B cell (primary cell): ENCODE data around the gene SLF2. TPM values are rescaled to one million over a fixed set of nuclear protein-coding genes. Genes with fewer than 3 reads are reported as not detected.

ENCODE experiments used
- ATAC-seq: fragments of 200-7000 bp; cut with Tn5 transposase; one replicate; pipeline ENCODE4 v1.10.0; 2021; ENCODE audit warnings: low read depth, mild to moderate bottlenecking, moderate number of reproducible peaks, moderate library complexity
- CTCF ChIA-PET: fragments of 350-600 bp; sonication (Branson Sonifier 250); formaldehyde crosslinking; loops from one replicate; lab custom pipeline; 2021; ENCODE audit warnings: antibody characterized with exemption, inconsistent platforms; lab: Charles Lee
- POLR2A ChIA-PET: fragments of 350-600 bp; sonication (Branson Sonifier 250); formaldehyde crosslinking; loops from one replicate; lab custom pipeline; 2021; ENCODE audit warnings: antibody characterized with exemption; lab: Charles Lee
- DNase-seq: peaks from one replicate; pipeline ENCODE4 v3.0.0; 2013
- H2AFZ ChIP-seq: 2 replicates; pipeline ENCODE4 v1.6.1; 2012; ENCODE audit warnings: mild to moderate bottlenecking, low read depth, low read length; ENCODE audit not compliant: insufficient read depth, poor library complexity, severe bottlenecking
- H3K27ac ChIP-seq, 2 donors: 1 replicate in 1 of 2; 2 replicates in 1 of 2; pipeline ENCODE4 v1.5.1; 2012 to 2013; ENCODE audit warnings: low read length in 2 of 2, mild to moderate bottlenecking in 2 of 2, moderate library complexity in 1 of 2
- H3K27me3 ChIP-seq, 4 experiments: fragments of 200-600 bp in 1 of 4; sonication (generic) in 1 of 4; replicated peaks in 1 of 4; 1 replicate in 2 of 4; 2 replicates in 2 of 4; pipeline versions ENCODE4 v1.6.1 to v1.7.0; 2013 to 2016; ENCODE audit warnings: low read length in 3 of 4, mild to moderate bottlenecking in 2 of 4, mixed read lengths in 1 of 4, moderate library complexity in 1 of 4; ENCODE audit not compliant: insufficient read depth in 4 of 4, control insufficient read depth in 3 of 4; ENCODE audit errors: control extremely low read depth in 1 of 4
- H3K36me3 ChIP-seq, 2 experiments: replicated peaks in 1 of 2; 1 replicate in 1 of 2; 2 replicates in 1 of 2; pipeline versions ENCODE4 v1.6.1 to v1.7.1; 2013; ENCODE audit warnings: low read length in 1 of 2; ENCODE audit not compliant: insufficient read depth in 2 of 2, control insufficient read depth in 1 of 2; ENCODE audit errors: control extremely low read depth in 1 of 2, extremely low read depth in 1 of 2
- H3K4me1 ChIP-seq, 2 donors: fragments of 200-600 bp in 1 of 2; sonication (generic) in 1 of 2; 1 replicate in 1 of 2; 2 replicates in 1 of 2; pipeline versions ENCODE4 v1.5.1 to v1.6.1; 2013 to 2017; ENCODE audit warnings: low read length in 2 of 2; ENCODE audit not compliant: control insufficient read depth in 2 of 2, insufficient read depth in 2 of 2
- H3K4me2 ChIP-seq: replicated peaks from 2 replicates; pipeline ENCODE3; 2012; ENCODE audit warnings: mild to moderate bottlenecking, low read depth, low read length; ENCODE audit not compliant: poor library complexity, severe bottlenecking
- H3K4me3 ChIP-seq, 5 experiments: fragments of 200-600 bp in 1 of 5; sonication (generic) in 1 of 5; 1 replicate in 3 of 5; 2 replicates in 2 of 5; pipeline versions ENCODE4 v1.5.1 to v1.7.0; 2011 to 2016; ENCODE audit warnings: low read length in 4 of 5, mild to moderate bottlenecking in 4 of 5, low read depth in 2 of 5, control low read depth in 1 of 5, moderate library complexity in 1 of 5; ENCODE audit not compliant: insufficient read depth in 1 of 5; ENCODE audit errors: control extremely low read depth in 1 of 5, extremely low read depth in 1 of 5
- H3K79me2 ChIP-seq: fragments of 200-600 bp; sonication (generic); one replicate; pipeline ENCODE4 v1.6.0; 2016; ENCODE audit warnings: low read length; ENCODE audit not compliant: control insufficient read depth, insufficient read depth
- H3K9ac ChIP-seq: fragments of 200-600 bp; sonication (generic); 2 replicates; pipeline ENCODE4 v1.6.1; 2017; ENCODE audit warnings: mild to moderate bottlenecking, low read length, moderate library complexity
- H3K9me3 ChIP-seq, 3 donors: one replicate each; pipeline versions ENCODE4 v1.6.1 to v1.7.1; 2013; ENCODE audit warnings: low read length in 2 of 3; ENCODE audit not compliant: control insufficient read depth in 2 of 3, insufficient read depth in 1 of 3; ENCODE audit errors: control extremely low read depth in 1 of 3
- H4K20me1 ChIP-seq: 2 replicates; pipeline ENCODE4 v1.6.0; 2012; ENCODE audit warnings: mild to moderate bottlenecking, low read length; ENCODE audit not compliant: insufficient read depth, control insufficient read depth, poor library complexity, severe bottlenecking
- H3K27ac Mint-ChIP-seq: one replicate; pipeline ENCODE4 v1.8.0; 2021; ENCODE audit warnings: mixed read lengths
- H3K27me3 Mint-ChIP-seq: one replicate; pipeline ENCODE4 v1.8.0; 2021; ENCODE audit warnings: mixed read lengths
- H3K4me1 Mint-ChIP-seq: one replicate; pipeline ENCODE4 v1.8.0; 2021; ENCODE audit warnings: mixed read lengths
- H3K4me3 Mint-ChIP-seq: one replicate; pipeline ENCODE4 v1.8.0; 2021; ENCODE audit warnings: mixed read lengths
- H3K9me3 Mint-ChIP-seq: one replicate; pipeline ENCODE4 v1.8.0; 2022; ENCODE audit warnings: mixed read lengths; ENCODE audit not compliant: insufficient read depth
- CTCF ChIP-seq: fragments of 200-600 bp; IDR thresholded peaks from one replicate; pipeline ENCODE4 v1.8.0; 2022; ENCODE audit warnings: antibody characterized with exemption, mild to moderate bottlenecking
- EZH2 ChIP-seq: IDR thresholded peaks from 2 replicates; pipeline ENCODE4 v1.6.1; 2012; ENCODE audit warnings: borderline replicate concordance, low read depth, mild to moderate bottlenecking, moderate library complexity, low read length; ENCODE audit not compliant: insufficient read depth, poor library complexity, severe bottlenecking
- WGBS: methylation state at CpG from one replicate; pipeline ENCODE4 v1.1.5; 2013; ENCODE audit warnings: missing lambda C conversion rate; ENCODE audit not compliant: insufficient coverage; 5-methylcytosine and 5-hydroxymethylcytosine counted together
- intact Hi-C: fragments of 100-400 bp; cut with micrococcal nuclease; formaldehyde crosslinking; loops from one replicate; pipeline ENCODE4 v1.10.0; 2022
- polyA plus RNA-seq: library from polyadenylated mRNA; depleted of rRNA; stranded (reverse); fragments of >200 nt; gene quantifications from 2 replicates; pipeline ENCODE4 v1.2.3, GENCODE V29; 2012
- total RNA-seq, 2 donors: library from RNA; stranded (reverse); fragments of 120-200 nt in 1 of 2; gene quantifications; 1 replicate in 1 of 2; 2 replicates in 1 of 2; pipeline versions ENCODE4 v1.2.3 to v1.2.4, GENCODE V29; 2013 to 2022

The SLF2 gene
- total and polyA plus RNA-seq, 2 donors (not counting 1 experiment from before 2014, with no cell fraction given): 11.8 to 65.6 TPM

- ChIA-PET CTCF (interaction anchor here (0.6 to 8.4 kb wide), 19 partner anchors 7 to 462 kb away, joined by 3 to 70 read pairs (median 6); partner anchors contain the start of genes HIF1AN, MRPL43, PDZD7 and SFXN3), POLR2A (interaction anchor here (0.9 to 3.4 kb wide), 6 partner anchors 10 to 85 kb away, joined by 3 to 15 read pairs (median 6); partner anchors contain the start of genes MRPL43, PDZD7, SFXN3 and SLF2)
- ATAC-seq: peak; percentile 40
- Histone ChIP-seq H3K4me3 (peak overlapping the region; percentile 53 to 89 (median 86)), H3K9ac (peak overlapping the region; percentile 81), H4K20me1 (peaks cover 23% of the 10 kb centered on the region), H3K79me2 (no peaks in the 10 kb centered on the region), H2AFZ (peak overlapping the region; percentile 81), H3K27me3 (peaks cover 0 to 2% (median 0%) of the 10 kb centered on the region in 4 experiments), H3K36me3 (peaks cover 0 to 7% of the 10 kb centered on the region in 2 experiments), H3K9me3 (no peaks in the 10 kb centered on the region), H3K4me2 (peak overlapping the region; percentile 95), H3K27ac (peak overlapping the region; percentile 84 to 87), H3K4me1 (peaks cover 22 to 34% of the 10 kb centered on the region in 2 donors)
- WGBS: under 1% methylated on average over 61 of the region's 66 CpGs
- H3K4me3 Mint-ChIP-seq: peak overlapping the region; percentile 95
- no peaks in the 10 kb centered on the region for H3K27me3 Mint-ChIP-seq
- H3K9me3 Mint-ChIP-seq: no peaks in the 10 kb centered on the region
- peaks cover 29% of the 10 kb centered on the region for H3K4me1 Mint-ChIP-seq
- DNase-seq: peak; percentile 85
- TF ChIP-seq CTCF (peak; percentile 98), EZH2 (no peak)
- peak overlapping the region; percentile 97 for H3K27ac Mint-ChIP-seq
- intact Hi-C loops: loop anchor here (1.0 to 5.0 kb wide), 2 partner anchors 10 to 1375 kb away; partner anchors contain the start of genes MRPL43, SLC25A28 and TWNK
These were observed 84.8 kb downstream of the SLF2 start for GRCh38 chr10:100997360-100998182.
